Measurements from ENCODE around the gene ESAM. TPM values are rescaled to one million over a fixed set of nuclear protein-coding genes. Genes with fewer than 3 reads are reported as not detected.

ESAM gene
- total RNA-seq, 1 donor: 0.43 TPM

DNA sequence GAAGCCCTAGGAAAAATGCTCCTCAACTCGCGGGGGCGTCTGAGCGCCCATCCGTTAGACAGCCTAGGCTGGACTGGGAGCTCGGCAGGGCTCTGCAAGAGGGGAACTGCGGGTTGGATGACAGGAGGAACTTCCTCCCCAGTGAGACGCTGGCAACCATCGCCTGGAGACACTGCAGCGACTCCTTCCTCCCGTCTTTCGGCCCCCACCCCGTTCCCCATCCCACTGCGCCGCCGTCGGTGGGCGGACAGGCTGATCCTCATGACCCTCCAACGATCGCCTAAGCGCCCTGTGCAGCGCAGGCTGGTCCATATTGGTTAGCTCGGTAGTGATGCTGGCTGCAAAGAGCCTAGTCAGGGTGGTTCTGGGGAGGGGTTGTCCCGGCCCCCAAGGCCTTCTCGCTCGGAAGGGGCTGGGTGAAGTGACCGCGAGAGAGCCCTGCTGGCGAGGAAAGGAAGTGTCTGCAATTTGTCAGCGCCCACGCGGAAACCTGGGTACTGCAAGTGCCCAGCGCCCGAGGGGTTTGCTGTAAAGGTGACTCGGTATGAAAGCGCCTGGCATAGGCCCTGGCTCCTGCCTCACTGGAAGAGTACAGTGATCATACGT lies 21.7 kb downstream of the ESAM start:
- TF ChIP-seq, protein P1, sequence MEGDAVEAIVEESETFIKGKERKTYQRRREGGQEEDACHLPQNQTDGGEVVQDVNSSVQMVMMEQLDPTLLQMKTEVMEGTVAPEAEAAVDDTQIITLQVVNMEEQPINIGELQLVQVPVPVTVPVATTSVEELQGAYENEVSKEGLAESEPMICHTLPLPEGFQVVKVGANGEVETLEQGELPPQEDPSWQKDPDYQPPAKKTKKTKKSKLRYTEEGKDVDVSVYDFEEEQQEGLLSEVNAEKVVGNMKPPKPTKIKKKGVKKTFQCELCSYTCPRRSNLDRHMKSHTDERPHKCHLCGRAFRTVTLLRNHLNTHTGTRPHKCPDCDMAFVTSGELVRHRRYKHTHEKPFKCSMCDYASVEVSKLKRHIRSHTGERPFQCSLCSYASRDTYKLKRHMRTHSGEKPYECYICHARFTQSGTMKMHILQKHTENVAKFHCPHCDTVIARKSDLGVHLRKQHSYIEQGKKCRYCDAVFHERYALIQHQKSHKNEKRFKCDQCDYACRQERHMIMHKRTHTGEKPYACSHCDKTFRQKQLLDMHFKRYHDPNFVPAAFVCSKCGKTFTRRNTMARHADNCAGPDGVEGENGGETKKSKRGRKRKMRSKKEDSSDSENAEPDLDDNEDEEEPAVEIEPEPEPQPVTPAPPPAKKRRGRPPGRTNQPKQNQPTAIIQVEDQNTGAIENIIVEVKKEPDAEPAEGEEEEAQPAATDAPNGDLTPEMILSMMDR (IDR thresholded peaks at IDR 0.05; ENCODE audit: insufficient read depth, low read depth, low read length): peak; percentile 53
- no peak for DNase-seq (ENCODE audit: low read depth)
- peak overlapping the region; percentile 66 for H3K4me3 ChIP-seq (ENCODE audit: low read depth, low read length)

DNA sequence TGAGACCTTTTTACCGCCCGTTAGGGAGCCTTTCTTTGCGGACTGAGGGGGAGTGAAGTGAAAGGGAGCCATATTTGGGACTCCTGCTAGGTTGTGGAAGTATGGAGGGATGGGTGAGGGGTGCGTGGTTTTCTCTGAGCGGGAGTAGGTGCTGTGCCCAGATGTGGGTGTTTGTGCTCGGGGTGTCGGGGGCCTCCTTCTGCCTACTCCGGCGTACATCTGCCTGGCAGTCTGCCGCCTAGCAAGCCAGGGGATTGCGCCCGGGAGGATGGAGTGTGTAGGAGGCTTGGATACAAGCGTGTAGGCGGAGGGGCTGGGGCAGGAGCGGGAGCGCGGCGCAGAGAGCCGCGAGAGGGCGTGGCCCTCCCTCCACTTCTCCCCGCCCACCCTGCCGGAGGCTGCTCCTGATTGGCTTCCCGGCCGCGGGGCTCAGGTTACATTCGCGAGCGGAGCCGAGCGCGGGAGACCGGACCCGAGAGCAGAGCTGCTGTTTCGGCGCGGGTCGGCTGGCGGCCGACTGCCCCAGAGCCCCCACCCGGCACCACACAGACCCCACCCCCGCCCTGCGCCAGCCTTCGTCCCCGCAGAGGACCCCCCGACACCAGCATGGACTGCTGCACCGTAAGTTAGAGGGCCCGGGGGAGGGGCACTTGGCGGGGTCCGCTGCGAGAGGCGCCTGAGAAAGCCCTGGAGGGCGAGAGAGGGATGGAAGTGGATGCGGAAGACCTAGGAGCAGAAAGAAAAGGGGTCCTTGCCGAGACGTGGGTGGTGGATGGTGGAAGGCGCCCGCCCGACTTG lies 22.4 kb downstream of the ESAM start, which contains the start of gene NRGN:
Gene NRGN (plus strand): TSS at position 464 of the 798 bp plus-strand sequence. CDS start 143 bp downstream, at position 607.
- H3K4me3 ChIP-seq (ENCODE audit: low read depth, low read length): peak within 1 kb of the TSS; percentile 66
- TF ChIP-seq, protein P1 (IDR thresholded peaks at IDR 0.05; ENCODE audit: insufficient read depth, low read depth, low read length): no peak
- DNase-seq (ENCODE audit: low read depth): peak; percentile 83

DNA sequence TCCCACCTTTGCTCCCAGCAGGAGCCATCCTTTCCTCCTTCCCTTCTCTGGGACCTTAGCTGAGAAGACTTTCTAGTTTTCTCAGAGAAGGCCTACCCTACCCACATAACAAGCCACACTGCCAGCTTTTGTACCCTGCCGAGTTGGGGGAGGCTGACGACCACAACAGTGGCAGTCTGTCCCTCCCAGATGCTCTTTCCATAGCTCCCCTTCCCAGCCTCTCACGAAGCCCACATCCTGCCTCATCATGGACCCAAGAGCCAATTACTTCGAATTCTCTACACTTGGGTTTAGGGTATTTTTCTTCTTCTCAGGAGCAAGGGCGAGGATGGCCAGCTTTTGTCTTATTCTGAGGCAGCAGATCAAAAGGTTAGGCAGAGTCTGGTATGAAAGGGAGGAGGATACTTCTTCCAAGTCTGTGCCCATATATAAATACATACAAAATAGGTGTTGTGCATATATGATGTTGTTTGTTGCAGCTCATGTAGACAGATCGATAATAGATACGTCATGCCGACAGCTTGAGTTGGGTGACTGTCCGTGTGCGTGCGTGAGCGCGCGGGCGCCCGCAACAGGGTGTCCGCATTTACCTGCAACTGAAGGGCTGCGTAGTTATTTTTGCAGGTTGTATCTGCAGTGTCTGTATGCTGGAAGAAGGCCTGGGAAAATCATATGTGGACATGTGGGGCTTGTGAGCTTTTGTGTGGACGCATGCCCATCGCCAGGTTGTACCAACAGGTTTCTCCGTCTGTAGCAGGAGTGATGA lies 23.2 kb downstream of the ESAM start:
- DNase-seq (ENCODE audit: low read depth): no peak
- H3K4me3 ChIP-seq (ENCODE audit: low read depth, low read length): peak overlapping the region; percentile 66
- TF ChIP-seq, protein P1 (IDR thresholded peaks at IDR 0.05; ENCODE audit: insufficient read depth, low read depth, low read length): no peak

DNA sequence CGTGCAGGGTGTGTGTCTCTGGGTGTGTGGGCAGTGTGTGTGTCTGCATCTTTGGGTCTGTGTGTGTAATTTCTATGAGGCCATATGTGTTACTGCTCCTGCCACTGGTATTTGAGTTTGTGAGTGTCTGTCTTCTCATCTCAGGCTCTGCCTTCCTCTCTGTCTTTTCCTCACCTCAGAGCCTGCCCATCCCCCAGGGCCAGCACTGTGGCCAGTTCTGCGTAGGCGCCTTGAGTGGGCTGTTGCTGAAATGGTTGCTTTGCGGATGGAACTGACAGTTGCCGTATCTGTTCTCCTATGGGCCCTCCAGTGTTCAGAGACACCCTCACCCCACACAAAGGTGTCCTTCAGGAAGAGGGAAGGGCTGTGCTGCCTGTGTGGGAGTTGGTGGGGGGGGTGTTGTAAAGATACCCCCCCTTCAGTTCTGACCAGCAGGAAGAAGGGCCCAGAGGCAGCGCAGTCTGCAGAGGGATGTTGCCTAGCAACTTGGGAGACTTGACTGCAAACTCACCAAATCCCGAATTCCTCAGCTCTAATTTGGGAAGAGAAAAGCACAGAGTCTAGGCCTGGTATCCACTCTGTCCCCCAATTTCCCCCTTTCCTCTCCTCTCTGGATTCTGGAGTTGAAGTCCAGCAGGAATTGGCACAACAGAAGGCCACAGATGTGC lies 24.3 kb downstream of the ESAM start:
- DNase-seq (ENCODE audit: low read depth): no peak
- H3K4me3 ChIP-seq (ENCODE audit: low read depth, low read length): no peak overlapping the region
- TF ChIP-seq, protein P1 (IDR thresholded peaks at IDR 0.05; ENCODE audit: insufficient read depth, low read depth, low read length): no peak

DNA sequence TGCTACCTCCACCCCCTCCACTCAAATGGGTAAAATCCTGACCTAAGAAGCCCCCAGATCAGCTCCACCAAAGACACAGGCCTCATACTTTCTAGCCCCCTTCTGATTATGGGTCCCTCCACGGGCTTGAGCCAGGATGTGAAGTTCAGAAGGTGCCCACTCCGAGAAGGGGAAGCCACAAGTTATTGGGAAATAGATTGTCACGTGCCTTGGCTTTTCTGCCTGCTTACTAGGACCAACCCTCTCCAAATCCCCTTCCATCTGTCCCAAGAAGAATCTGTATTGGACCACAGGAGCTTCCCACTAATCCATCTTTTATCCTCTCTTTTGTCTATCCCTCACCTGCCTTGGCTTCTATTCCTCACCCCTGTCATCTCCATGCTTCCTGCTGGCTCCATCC lies 25.4 kb downstream of the ESAM start:
- H3K4me3 ChIP-seq (ENCODE audit: low read depth, low read length): no peak overlapping the region
- TF ChIP-seq, protein P1 (IDR thresholded peaks at IDR 0.05; ENCODE audit: insufficient read depth, low read depth, low read length): no peak
- no peak for DNase-seq (ENCODE audit: low read depth)

DNA sequence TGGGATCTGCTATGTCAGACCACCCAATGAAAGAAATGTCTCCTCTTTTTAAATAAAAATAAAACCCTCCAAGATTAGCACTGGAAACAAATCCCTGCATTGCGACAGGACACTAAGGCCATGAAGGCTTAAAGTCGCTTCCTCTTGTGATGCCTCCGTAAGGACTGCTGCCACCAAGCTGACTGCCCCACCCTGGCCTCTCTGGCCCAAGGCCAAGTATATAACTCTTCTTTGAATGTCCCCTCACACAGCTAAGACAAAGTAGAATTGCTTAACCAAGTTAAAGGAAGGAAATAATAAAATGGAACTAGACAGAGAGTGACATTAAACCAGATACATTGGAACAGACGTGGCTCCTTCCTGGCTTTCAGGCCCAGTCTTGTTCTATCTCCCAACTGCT lies 29.9 kb downstream of the ESAM start:
- no peak overlapping the region for H3K4me3 ChIP-seq (ENCODE audit: low read depth, low read length)
- TF ChIP-seq, protein P1 (IDR thresholded peaks at IDR 0.05; ENCODE audit: insufficient read depth, low read depth, low read length): no peak
- DNase-seq (ENCODE audit: low read depth): no peak

Measured in fibroblast of villous mesenchyme (primary cell).